PC-9 (cell line): ENCODE data around the gene RIMBP2. TPM values are rescaled to one million over a fixed set of nuclear protein-coding genes. Genes with fewer than 3 reads are reported as not detected.

Source experiments
- BruUV-seq: library from RNA; stranded (reverse); fragments of 400-500 nt; replicated peaks from 2 replicates; lab custom pipeline; 2021; lab: Mats Ljungman, UMichigan
- CTCF ChIA-PET: fragments of 300-600 bp; sonication (Branson Sonifier 250); formaldehyde crosslinking; loops from one replicate; lab custom pipeline; 2022; ENCODE audit warnings: antibody characterized with exemption; lab: Charles Lee
- POLR2A ChIA-PET: fragments of 300-600 bp; sonication (Branson Sonifier 250); formaldehyde crosslinking; loops from one replicate; lab custom pipeline; 2022; ENCODE audit warnings: antibody characterized with exemption; ENCODE audit not compliant: unreplicated experiment; lab: Charles Lee
- DNase-seq, 2 experiments: peaks; one replicate each; pipeline versions ENCODE4 v3.0.0 to v3.0.0-alpha.2; 2015 to 2022; ENCODE audit warnings: mixed read lengths in 1 of 2
- H2AFZ ChIP-seq: fragments of 200-600 bp; sonication (generic); 2 replicates; pipeline ENCODE4 v1.8.1; 2017; ENCODE audit warnings: antibody characterized with exemption
- H3F3A ChIP-seq: fragments of 200-600 bp; sonication (generic); 2 replicates; pipeline ENCODE4 v1.8.1; 2017; ENCODE audit warnings: antibody characterized with exemption, mild to moderate bottlenecking, low read depth; ENCODE audit not compliant: insufficient read depth
- H3K27ac ChIP-seq: fragments of 200-600 bp; sonication (generic); 2 replicates; pipeline ENCODE4 v1.6.1; 2016; ENCODE audit warnings: mixed run types
- H3K27me3 ChIP-seq: fragments of 200-600 bp; sonication (generic); 2 replicates; pipeline ENCODE4 v1.6.1; 2016; ENCODE audit warnings: low read depth, mixed run types; ENCODE audit not compliant: insufficient read depth
- H3K36me3 ChIP-seq: fragments of 200-600 bp; sonication (generic); 2 replicates; pipeline ENCODE4 v1.6.1; 2016; ENCODE audit warnings: low read depth, mixed run types
- H3K4me1 ChIP-seq: fragments of 200-600 bp; sonication (generic); replicated peaks from 2 replicates; pipeline ENCODE4 v1.6.1; 2016; ENCODE audit warnings: mixed run types; ENCODE audit not compliant: insufficient read depth
- H3K4me2 ChIP-seq: fragments of 200-600 bp; sonication (generic); 2 replicates; pipeline ENCODE4 v1.6.1; 2017; ENCODE audit warnings: mixed run types
- H3K4me3 ChIP-seq: fragments of 200-600 bp; sonication (generic); 2 replicates; pipeline ENCODE4 v1.6.1; 2016; ENCODE audit warnings: mixed run types
- H3K79me2 ChIP-seq: fragments of 200-600 bp; sonication (generic); 2 replicates; pipeline ENCODE4 v1.6.1; 2017; ENCODE audit warnings: low read depth, mixed run types
- H3K9me2 ChIP-seq: fragments of 200-600 bp; sonication (generic); 2 replicates; pipeline ENCODE4 v1.8.1; 2017; ENCODE audit warnings: mild to moderate bottlenecking; ENCODE audit not compliant: insufficient read depth
- H3K9me3 ChIP-seq: fragments of 200-600 bp; sonication (generic); 2 replicates; pipeline ENCODE4 v1.8.1; 2016; ENCODE audit warnings: low read depth; ENCODE audit not compliant: insufficient read depth
- H4K20me1 ChIP-seq: fragments of 200-600 bp; sonication (generic); 2 replicates; pipeline ENCODE4 v1.8.1; 2017; ENCODE audit not compliant: insufficient read depth
- CTCF ChIP-seq: fragments of 200-600 bp; sonication (generic); conservative IDR thresholded peaks from 2 replicates; pipeline ENCODE4 v1.6.1; 2017; ENCODE audit warnings: mixed run types, antibody characterized with exemption, mild to moderate bottlenecking, moderate library complexity
- EZH2 ChIP-seq: fragments of 200-600 bp; sonication (generic); IDR thresholded peaks from 2 replicates; pipeline ENCODE4 v1.8.0; 2017; ENCODE audit warnings: antibody characterized with exemption, low read depth
- intact Hi-C: fragments of 100-400 bp; cut with micrococcal nuclease; formaldehyde crosslinking; loops from one replicate; pipeline ENCODE4 v1.10.0; 2022; ENCODE audit not compliant: unreplicated experiment
- total RNA-seq: library from RNA; stranded (reverse); gene quantifications from 2 replicates; pipeline ENCODE4 v1.2.3, GENCODE V29; 2021

The RIMBP2 gene
- total RNA-seq, 1 experiment from 2014 or later: not detected

GRCh38 chr12:130465046-130465445, 251.1 kb downstream of the RIMBP2 start:
- Histone ChIP-seq H3F3A (no peaks in the 10 kb centered on the region), H3K9me2 (no peaks in the 10 kb centered on the region), H4K20me1 (no peaks in the 10 kb centered on the region), H3K27me3 (peaks cover 52% of the 10 kb centered on the region), H3K79me2 (no peaks in the 10 kb centered on the region), H3K27ac (no peak overlapping the region), H2AFZ (no peak overlapping the region), H3K36me3 (no peaks in the 10 kb centered on the region), H3K4me2 (no peak overlapping the region), H3K9me3 (no peaks in the 10 kb centered on the region), H3K4me1 (no peaks in the 10 kb centered on the region), H3K4me3 (no peak overlapping the region)
- TF ChIP-seq CTCF (no peak), EZH2 (no peak)
- DNase-seq: no peak
- no TSS peak for BruUV-seq
- CTCF ChIA-PET: no interaction called here
- POLR2A ChIA-PET: no interaction called here
- intact Hi-C loops: no loop called here

- no peak overlapping the region for H2AFZ ChIP-seq
- DNase-seq: no peak
- CTCF ChIA-PET: no interaction called here
- H3K27ac ChIP-seq: no peak overlapping the region
- H3K36me3 ChIP-seq: no peaks in the 10 kb centered on the region
- no peaks in the 10 kb centered on the region for H3F3A ChIP-seq
- no TSS peak for BruUV-seq
- H3K9me2 ChIP-seq: no peaks in the 10 kb centered on the region
- TF ChIP-seq CTCF: no peak
- no peaks in the 10 kb centered on the region for H3K79me2 ChIP-seq
- no peaks in the 10 kb centered on the region for H4K20me1 ChIP-seq
- no peaks in the 10 kb centered on the region for H3K4me1 ChIP-seq
- no peak overlapping the region for H3K4me2 ChIP-seq
- no peaks in the 10 kb centered on the region for H3K9me3 ChIP-seq
- no peak overlapping the region for H3K4me3 ChIP-seq
- intact Hi-C loops: no loop called here
- POLR2A ChIA-PET: no interaction called here
- H3K27me3 ChIP-seq: peaks cover 56% of the 10 kb centered on the region
Measured at GRCh38 chr12:130463818-130464670, 252.1 kb downstream of the RIMBP2 start.

- Histone ChIP-seq H3K36me3 (no peaks in the 10 kb centered on the region), H3K9me2 (no peaks in the 10 kb centered on the region), H3K27ac (no peak overlapping the region), H3K27me3 (peaks cover 62% of the 10 kb centered on the region), H3K4me2 (no peak overlapping the region), H3K4me1 (no peaks in the 10 kb centered on the region), H3K4me3 (no peak overlapping the region), H3F3A (no peaks in the 10 kb centered on the region), H2AFZ (no peak overlapping the region), H4K20me1 (no peaks in the 10 kb centered on the region), H3K9me3 (no peaks in the 10 kb centered on the region), H3K79me2 (no peaks in the 10 kb centered on the region)
- ChIA-PET POLR2A (no interaction called here), CTCF (no interaction called here)
- no peak for TF ChIP-seq EZH2
- no peak for TF ChIP-seq CTCF
- intact Hi-C loops: no loop called here
- no TSS peak for BruUV-seq
- DNase-seq: no peak
Measured at GRCh38 chr12:130463275-130463658, 252.8 kb downstream of the RIMBP2 start.
